ENCODE data around the gene CREBL2. TPM values are rescaled to one million over a fixed set of nuclear protein-coding genes. Genes with fewer than 3 reads are reported as not detected.

The CREBL2 gene
- total RNA-seq, 4 donors from 2014 or later = 31.0 to 45.6 (median 41.2) TPM

GRCh38 chr12:12686925-12687324 lies 75.2 kb downstream of the CREBL2 start:
- H3K9me3 ChIP-seq = no peaks in the 10 kb centered on the region
- H3K36me3 ChIP-seq = no peaks in the 10 kb centered on the region
- H3K27me3 ChIP-seq = no peaks in the 10 kb centered on the region
- no peaks in the 10 kb centered on the region for H3K4me1 ChIP-seq
- DNase-seq (ENCODE audit: low spot score in 2 of 2) = no peak
- H3K4me3 ChIP-seq = no peak overlapping the region
- H3K27ac ChIP-seq = no peak overlapping the region
- TF ChIP-seq CTCF (IDR thresholded peaks at IDR 0.05) = no peak
- no peak for TF ChIP-seq POLR2A (IDR thresholded peaks at IDR 0.05)
- no peak for TF ChIP-seq EP300 (IDR thresholded peaks at IDR 0.05)
- TF ChIP-seq POLR2AphosphoS5 (IDR thresholded peaks at IDR 0.05) = no peak

- TF ChIP-seq POLR2AphosphoS5 (IDR thresholded peaks at IDR 0.05) (no peak), EP300 (IDR thresholded peaks at IDR 0.05) (no peak), CTCF (IDR thresholded peaks at IDR 0.05) (no peak), POLR2A (IDR thresholded peaks at IDR 0.05) (no peak)
- WGBS = 83% methylated on average over 5 of the region's 5 CpGs
- Histone ChIP-seq H3K27me3 (no peaks in the 10 kb centered on the region), H3K4me1 (no peaks in the 10 kb centered on the region), H3K4me3 (no peak overlapping the region), H3K36me3 (no peaks in the 10 kb centered on the region), H3K9me3 (no peaks in the 10 kb centered on the region), H3K27ac (no peak overlapping the region)
- DNase-seq (ENCODE audit: low spot score in 2 of 2) = no peak
Observed at GRCh38 chr12:12689647-12690300, 78.1 kb downstream of the CREBL2 start.

GRCh38 chr12:12691549-12691948 lies 79.9 kb downstream of the CREBL2 start:
- 97% methylated on average over 2 of the region's 2 CpGs for WGBS
- DNase-seq (ENCODE audit: low spot score in 2 of 2) = no peak
- H3K36me3 ChIP-seq = no peaks in the 10 kb centered on the region
- no peak for TF ChIP-seq CTCF (IDR thresholded peaks at IDR 0.05)
- TF ChIP-seq POLR2A (IDR thresholded peaks at IDR 0.05) = no peak
- TF ChIP-seq POLR2AphosphoS5 (IDR thresholded peaks at IDR 0.05) = no peak
- no peaks in the 10 kb centered on the region for H3K27me3 ChIP-seq
- H3K27ac ChIP-seq = no peak overlapping the region
- H3K4me1 ChIP-seq = peaks cover 5% of the 10 kb centered on the region
- no peaks in the 10 kb centered on the region for H3K9me3 ChIP-seq
- H3K4me3 ChIP-seq = no peak overlapping the region

- no peaks in the 10 kb centered on the region for H3K9me3 ChIP-seq
- DNase-seq (ENCODE audit: low spot score in 2 of 2) = no peak
- no peak for TF ChIP-seq CTCF (IDR thresholded peaks at IDR 0.05)
- no peak for TF ChIP-seq EP300 (IDR thresholded peaks at IDR 0.05)
- no peak for TF ChIP-seq POLR2AphosphoS5 (IDR thresholded peaks at IDR 0.05)
- no peak for TF ChIP-seq POLR2A (IDR thresholded peaks at IDR 0.05)
- 71% methylated on average over 3 of the region's 3 CpGs for WGBS
- H3K27ac ChIP-seq = no peak overlapping the region
- no peaks in the 10 kb centered on the region for H3K36me3 ChIP-seq
- no peaks in the 10 kb centered on the region for H3K27me3 ChIP-seq
- no peak overlapping the region for H3K4me3 ChIP-seq
- H3K4me1 ChIP-seq = peaks cover 12% of the 10 kb centered on the region
Observed at GRCh38 chr12:12693111-12693671, 81.5 kb downstream of the CREBL2 start.

Other genes starting within 250 kb of the CREBL2 start
- gene DUSP16, start 49.0 kb upstream of the CREBL2 start, total RNA-seq = 10 to 100 TPM; 20.3 to 33.2 (median 24.8) TPM
- under 1 TPM in 1 of 4 donors, not detected in 3; 0.42 TPM for gene GPR19, start 84.3 kb downstream of the CREBL2 start, total RNA-seq
- gene CDKN1B, start 105.5 kb downstream of the CREBL2 start, total RNA-seq = 10 to 100 TPM; 37.8 to 71.9 (median 46.9) TPM
- 10 to 100 TPM; 14.6 to 25.5 (median 16.4) TPM for gene APOLD1, start 173.8 kb downstream of the CREBL2 start, total RNA-seq
- 10 to 100 TPM; 64.1 to 76.4 (median 66.9) TPM for gene DDX47, start 201.5 kb downstream of the CREBL2 start, total RNA-seq